Activated naive CD8-positive, alpha-beta T cell treated with anti-CD3 and anti-CD28 coated beads, Interleukin-2, amount 10 ng/mL, durations not matched to agents 7 days and 5 days (primary cell): ENCODE results near the gene SUN1. TPM values are rescaled to one million over a fixed set of nuclear protein-coding genes. Genes with fewer than 3 reads are reported as not detected.
"Not testable (repeated sequence)": the region's sequence is repeated elsewhere in the genome, so short reads cannot be mapped to it uniquely, and the experiment has no call there.

ENCODE experiments used
- ATAC-seq: fragments of 150-1000 bp; cut with Tn5 transposase; one replicate; pipeline ENCODE4 v1.10.0; 2021; ENCODE audit warnings: low read depth, moderate library complexity
- POLR2A ChIA-PET: fragments of 350-600 bp; sonication (Branson Sonifier 250); formaldehyde crosslinking; loops from one replicate; lab custom pipeline; 2021; ENCODE audit warnings: antibody characterized with exemption; lab: Charles Lee
- DNase-seq: peaks from one replicate; pipeline ENCODE4 v3.0.0; 2021
- H3K27ac Mint-ChIP-seq: one replicate; pipeline ENCODE4 v1.8.0; 2022; ENCODE audit warnings: mild to moderate bottlenecking, mixed read lengths
- H3K27me3 Mint-ChIP-seq: one replicate; pipeline ENCODE4 v1.8.0; 2022; ENCODE audit warnings: mild to moderate bottlenecking, moderate library complexity, mixed read lengths
- H3K36me3 Mint-ChIP-seq: one replicate; pipeline ENCODE4 v1.8.0; 2021; ENCODE audit warnings: mild to moderate bottlenecking, mixed read lengths
- H3K4me1 Mint-ChIP-seq: one replicate; pipeline ENCODE4 v1.8.0; 2021; ENCODE audit warnings: mixed read lengths
- H3K4me3 Mint-ChIP-seq: one replicate; pipeline ENCODE4 v1.8.0; 2022; ENCODE audit warnings: mild to moderate bottlenecking, moderate library complexity, mixed read lengths
- H3K9me3 Mint-ChIP-seq: one replicate; pipeline ENCODE4 v1.8.0; 2021; ENCODE audit warnings: mixed read lengths
- total RNA-seq, 2 experiments: library from RNA; stranded (reverse); gene quantifications; one replicate each; pipeline ENCODE4 v1.2.3, GENCODE V29; 2021

The SUN1 gene
- total RNA-seq, 2 experiments from 2014 or later, result 86.3 to 86.7 TPM

DNA sequence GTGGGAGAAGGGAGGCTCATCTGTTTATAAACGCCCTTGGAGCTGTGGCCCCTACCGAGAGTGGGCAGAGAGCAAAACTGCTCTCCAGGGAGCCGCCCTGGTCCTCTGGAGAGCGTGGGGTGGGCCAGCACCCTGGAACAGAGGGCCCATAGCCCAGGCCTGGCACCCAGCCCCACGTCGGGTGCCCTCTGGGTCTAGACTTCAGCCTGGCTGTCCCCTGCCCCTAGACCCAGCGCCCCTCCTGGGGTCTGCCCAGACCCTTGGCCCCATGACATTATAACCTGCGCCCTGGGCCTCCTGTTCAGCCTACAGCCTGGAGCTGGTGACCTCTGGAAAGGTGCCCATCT, 68.7 kb downstream of the SUN1 start:
- DNase-seq (no peak), ATAC-seq (no peak)
- H3K9me3 Mint-ChIP-seq, result no peaks in the 10 kb centered on the region
- no peak overlapping the region for H3K4me3 Mint-ChIP-seq
- H3K4me1 Mint-ChIP-seq, result no peaks in the 10 kb centered on the region
- H3K27ac Mint-ChIP-seq, result no peak overlapping the region
- no peaks in the 10 kb centered on the region for H3K27me3 Mint-ChIP-seq
- POLR2A ChIA-PET, result interaction anchor here (1.2 kb wide), 1 partner anchor 145 kb away, joined by 3 read pairs; no protein-coding TSS in a partner anchor
- H3K36me3 Mint-ChIP-seq, result peaks cover 4% of the 10 kb centered on the region

DNA sequence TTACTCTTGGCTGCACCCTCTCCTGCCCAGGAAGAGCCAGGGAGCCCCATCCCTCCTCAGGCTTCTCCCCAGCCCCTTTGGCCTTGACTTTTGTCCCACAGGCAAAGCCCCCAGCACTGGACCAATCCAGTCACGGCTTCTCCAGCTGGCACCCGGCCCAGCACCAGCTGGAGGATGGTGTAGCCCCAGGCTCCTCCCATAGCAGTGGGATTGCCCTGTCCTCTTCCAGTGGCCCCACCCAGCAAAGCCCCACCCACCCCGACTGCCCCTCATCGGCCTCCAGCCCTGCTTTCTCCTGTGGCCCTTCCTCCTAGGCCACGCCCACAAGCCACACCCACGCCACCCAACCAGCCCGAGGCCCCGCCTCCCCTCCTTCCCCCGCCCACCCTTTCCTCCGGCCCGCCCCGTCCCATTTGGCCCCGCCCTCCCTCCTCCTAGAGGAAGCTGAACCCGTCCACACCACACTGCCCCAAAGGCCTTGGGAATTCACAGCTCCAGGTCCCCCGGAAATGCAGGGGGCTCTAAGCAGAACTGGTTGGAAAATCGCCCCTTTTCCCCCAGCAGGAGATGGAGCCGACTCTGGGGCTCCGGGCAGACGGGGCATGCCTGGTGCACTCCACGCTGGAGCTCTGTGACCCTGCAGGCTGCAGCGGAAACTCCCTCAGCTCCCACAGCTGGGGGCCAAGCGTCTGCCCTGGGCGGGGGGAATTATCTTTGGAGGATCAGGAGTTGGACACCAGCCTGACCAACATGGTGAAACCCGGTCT, 69.3 kb downstream of the SUN1 start:
- POLR2A ChIA-PET, result interaction anchor here (1.0 to 1.2 kb wide), 2 partner anchors 25 to 145 kb away, joined by 3 read pairs; partner anchors contain the start of gene GET4
- ATAC-seq (peak; percentile 38), DNase-seq (peak; percentile 64)
- Mint-ChIP-seq H3K27me3 (no peaks in the 10 kb centered on the region), H3K4me1 (no peaks in the 10 kb centered on the region), H3K9me3 (no peaks in the 10 kb centered on the region), H3K27ac (no peak overlapping the region), H3K4me3 (no peak overlapping the region), H3K36me3 (no peaks in the 10 kb centered on the region)

DNA sequence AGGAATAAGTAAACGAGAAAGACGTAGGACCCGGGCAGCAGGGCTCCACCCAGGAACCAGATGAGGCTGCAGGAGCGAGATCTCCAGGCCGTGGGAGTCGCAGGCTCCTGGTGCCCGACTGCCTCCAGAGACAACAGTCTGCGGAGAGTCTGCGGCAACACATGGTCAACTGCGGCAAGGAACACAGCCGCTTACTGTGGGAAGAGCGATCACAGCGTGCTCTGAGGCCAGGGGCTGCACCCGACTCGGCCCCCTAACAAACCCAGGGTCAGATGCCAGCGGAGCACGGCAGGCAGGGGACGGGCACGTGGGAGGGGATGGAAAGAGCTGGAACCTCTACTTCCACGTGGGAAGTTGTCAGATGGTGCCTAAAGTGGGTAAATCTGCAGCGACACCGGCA, 70.7 kb downstream of the SUN1 start:
- no peak overlapping the region for H3K4me3 Mint-ChIP-seq

DNA sequence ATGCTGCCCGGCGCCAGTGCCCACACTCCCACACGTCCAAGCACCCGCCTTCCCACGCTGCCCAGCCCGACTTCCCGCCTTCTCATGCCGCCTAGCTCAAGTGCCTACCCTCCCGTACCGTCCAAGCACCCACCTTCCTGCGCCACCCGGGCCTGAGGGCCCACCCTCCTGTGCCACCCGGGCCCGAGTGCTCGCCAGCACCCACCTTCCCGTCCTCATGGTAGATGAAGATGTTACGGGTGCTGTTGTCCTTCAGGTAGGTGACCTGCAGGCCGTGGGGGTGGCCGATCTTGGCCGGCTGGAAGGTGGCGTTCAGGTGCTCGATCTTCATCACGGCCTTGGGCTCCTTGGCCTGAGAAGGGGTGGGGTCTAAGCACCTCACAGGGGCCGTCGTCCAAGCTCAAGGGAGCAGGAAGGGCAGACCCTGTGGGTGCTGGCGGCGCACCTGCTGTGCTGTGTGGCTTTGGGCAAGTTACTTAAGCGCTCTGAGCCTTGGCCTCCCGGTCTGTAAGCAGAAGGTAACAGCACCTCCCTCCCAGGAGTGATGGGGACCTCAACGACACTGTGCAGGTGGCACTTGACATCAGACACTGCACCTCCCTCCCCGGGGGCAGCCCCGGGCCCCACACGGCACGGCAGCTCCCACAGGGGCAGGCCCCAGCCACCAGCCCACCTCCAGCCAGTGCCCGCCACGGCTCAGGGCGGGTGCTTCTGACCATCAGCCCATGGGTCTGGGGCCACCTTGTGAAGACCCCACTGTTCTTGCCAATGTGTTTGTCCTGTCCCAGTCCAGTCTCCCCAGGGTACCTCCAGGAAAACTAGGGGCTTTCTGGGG, 71.9 kb downstream of the SUN1 start:
- H3K27ac Mint-ChIP-seq, result no peak overlapping the region
- no peak for DNase-seq
- no peaks in the 10 kb centered on the region for H3K36me3 Mint-ChIP-seq
- no peak overlapping the region for H3K4me3 Mint-ChIP-seq
- H3K27me3 Mint-ChIP-seq, result no peaks in the 10 kb centered on the region
- no peaks in the 10 kb centered on the region for H3K9me3 Mint-ChIP-seq
- POLR2A ChIA-PET, result no interaction called here
- no peaks in the 10 kb centered on the region for H3K4me1 Mint-ChIP-seq
- ATAC-seq, result no peak

More for the DNA sequence above, 70.7 kb downstream of the SUN1 start:
- Mint-ChIP-seq H3K27ac (no peak overlapping the region), H3K4me1 (no peaks in the 10 kb centered on the region), H3K36me3 (no peaks in the 10 kb centered on the region), H3K27me3 (no peaks in the 10 kb centered on the region), H3K9me3 (no peaks in the 10 kb centered on the region)
- POLR2A ChIA-PET, result no interaction called here
- DNase-seq (no peak), ATAC-seq (no peak)

DNA sequence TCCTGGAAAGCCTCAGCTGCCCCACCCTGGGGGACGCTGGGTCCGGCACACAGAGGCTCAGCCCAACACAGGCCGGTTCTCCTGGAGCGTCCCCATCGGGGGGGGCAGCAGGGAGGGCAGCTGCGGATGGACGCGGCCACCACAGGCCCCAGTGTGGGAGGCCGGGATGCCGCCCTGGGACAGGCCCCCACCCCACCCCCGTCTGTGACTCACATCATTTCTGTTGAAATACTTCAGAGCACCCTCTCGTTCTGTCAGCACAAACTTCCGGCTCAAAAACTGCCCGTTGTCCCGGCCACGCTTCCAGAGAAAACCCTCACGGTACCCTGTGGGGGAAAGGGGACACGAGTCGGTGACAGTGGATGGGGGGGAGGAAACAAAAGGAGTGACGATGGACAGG, 72.6 kb downstream of the SUN1 start:
- POLR2A ChIA-PET, result no interaction called here
- H3K27me3 Mint-ChIP-seq, result no peaks in the 10 kb centered on the region
- no peak overlapping the region for H3K27ac Mint-ChIP-seq
- H3K36me3 Mint-ChIP-seq, result no peaks in the 10 kb centered on the region
- DNase-seq (no peak), ATAC-seq (no peak)
- no peak overlapping the region for H3K4me3 Mint-ChIP-seq
- no peaks in the 10 kb centered on the region for H3K4me1 Mint-ChIP-seq
- no peaks in the 10 kb centered on the region for H3K9me3 Mint-ChIP-seq

DNA sequence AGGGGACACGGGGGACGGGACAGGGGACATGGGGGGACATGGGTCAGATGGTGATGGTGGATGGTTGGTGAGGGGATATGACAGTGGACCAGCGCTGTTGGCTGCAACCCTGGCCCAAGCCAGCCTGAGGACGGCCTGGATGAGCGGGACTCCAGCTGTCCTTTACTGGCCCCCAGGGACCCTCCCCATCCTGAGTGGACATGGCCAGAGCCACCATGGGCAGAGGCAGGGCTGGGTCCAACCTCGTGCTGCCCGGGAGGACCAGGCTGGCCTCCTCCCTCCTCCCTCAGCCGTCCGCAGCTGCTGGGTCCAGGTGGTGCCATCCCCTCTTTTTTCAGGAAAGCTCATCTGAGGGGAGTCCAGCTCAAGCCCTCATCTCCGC, 74.5 kb downstream of the SUN1 start:
- Mint-ChIP-seq H3K27ac (no peak overlapping the region), H3K27me3 (no peaks in the 10 kb centered on the region), H3K4me1 (peaks cover 3% of the 10 kb centered on the region), H3K36me3 (no peaks in the 10 kb centered on the region), H3K9me3 (no peaks in the 10 kb centered on the region), H3K4me3 (no peak overlapping the region)
- ATAC-seq, result peak; percentile 25
- POLR2A ChIA-PET, result interaction anchor here (0.8 to 2.1 kb wide), 3 partner anchors 16 to 68 kb away, joined by 3 to 6 read pairs (median 5); no protein-coding TSS in a partner anchor
- DNase-seq, result peak; percentile 56

DNA sequence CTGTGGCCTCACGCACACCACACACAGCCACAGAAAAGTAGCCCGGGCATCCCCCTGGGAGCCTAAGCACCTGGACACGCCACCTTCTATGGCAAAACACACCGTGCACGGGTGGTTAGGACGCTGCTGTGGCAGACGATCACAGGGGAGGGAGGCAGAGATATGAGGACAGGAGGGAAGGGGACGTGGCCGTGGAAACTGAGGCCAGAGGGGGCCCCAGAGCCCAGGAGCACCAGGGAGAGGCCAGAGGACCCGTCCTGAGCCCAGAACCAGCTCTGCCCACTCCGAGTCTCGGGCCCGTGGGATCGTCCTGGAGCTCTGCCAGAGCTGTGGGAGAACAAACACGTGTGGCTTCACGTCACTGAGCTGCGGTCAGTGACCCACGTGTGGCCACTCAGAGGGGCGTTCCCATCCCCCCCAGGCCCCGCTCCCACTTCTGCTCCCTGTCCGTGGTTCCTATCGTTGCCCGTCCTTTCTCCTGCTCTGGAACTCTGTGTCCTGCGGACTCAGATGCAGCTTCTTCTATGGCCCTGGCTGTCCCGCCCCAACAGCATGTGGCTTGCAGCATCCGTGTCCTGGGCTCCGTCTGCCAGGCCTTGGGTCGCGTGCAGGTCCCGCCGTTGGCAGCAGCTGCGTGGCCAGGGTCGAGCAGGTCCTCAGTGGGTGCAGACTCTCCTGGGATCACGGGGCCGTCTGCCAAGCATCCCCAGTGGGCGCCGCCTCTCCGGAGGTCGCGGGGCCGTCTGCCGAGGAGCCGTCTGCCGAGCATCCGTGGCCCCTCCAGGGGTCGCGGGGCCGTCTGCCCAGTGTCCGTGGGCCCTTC, 75.1 kb downstream of the SUN1 start:
- H3K4me3 Mint-ChIP-seq, result no peak overlapping the region
- peak; percentile 62 for DNase-seq
- H3K36me3 Mint-ChIP-seq, result no peaks in the 10 kb centered on the region
- H3K27me3 Mint-ChIP-seq, result no peaks in the 10 kb centered on the region
- POLR2A ChIA-PET, result interaction anchor here (0.6 to 2.1 kb wide), 4 partner anchors 16 to 68 kb away, joined by 3 to 6 read pairs (median 4); no protein-coding TSS in a partner anchor
- H3K4me1 Mint-ChIP-seq, result peaks cover 3% of the 10 kb centered on the region
- ATAC-seq, result peak; percentile 28
- H3K27ac Mint-ChIP-seq, result no peak overlapping the region
- no peaks in the 10 kb centered on the region for H3K9me3 Mint-ChIP-seq

DNA sequence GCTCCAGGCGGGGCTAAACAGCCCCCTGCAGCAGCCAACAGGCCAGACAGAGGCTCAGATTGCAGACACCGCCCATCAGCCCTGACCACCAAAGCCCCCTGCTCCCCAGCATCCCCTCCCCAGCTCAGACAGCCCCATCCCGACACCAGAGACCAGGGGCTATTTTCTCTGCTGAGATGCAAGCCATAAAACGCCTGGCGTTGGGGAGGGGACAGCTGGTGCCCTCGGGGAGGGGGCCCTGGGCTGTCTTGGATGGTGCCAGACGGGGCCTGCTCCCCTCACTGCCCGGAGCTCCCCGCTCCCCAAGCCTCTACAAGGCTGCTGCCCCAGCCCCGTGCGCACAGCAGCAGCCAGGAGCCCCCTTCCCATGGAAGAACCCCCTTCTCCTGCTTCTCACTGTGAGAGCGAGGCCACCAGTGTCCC, 75.9 kb downstream of the SUN1 start:
- no peaks in the 10 kb centered on the region for H3K27me3 Mint-ChIP-seq
- no peaks in the 10 kb centered on the region for H3K36me3 Mint-ChIP-seq
- peaks cover 3% of the 10 kb centered on the region for H3K4me1 Mint-ChIP-seq
- no peak overlapping the region for H3K27ac Mint-ChIP-seq
- POLR2A ChIA-PET, result interaction anchor here (0.6 to 2.1 kb wide), 3 partner anchors 15 to 67 kb away, joined by 3 to 6 read pairs (median 5); no protein-coding TSS in a partner anchor
- no peak overlapping the region for H3K4me3 Mint-ChIP-seq
- no peaks in the 10 kb centered on the region for H3K9me3 Mint-ChIP-seq
- DNase-seq (no peak), ATAC-seq (peak; percentile 8)

DNA sequence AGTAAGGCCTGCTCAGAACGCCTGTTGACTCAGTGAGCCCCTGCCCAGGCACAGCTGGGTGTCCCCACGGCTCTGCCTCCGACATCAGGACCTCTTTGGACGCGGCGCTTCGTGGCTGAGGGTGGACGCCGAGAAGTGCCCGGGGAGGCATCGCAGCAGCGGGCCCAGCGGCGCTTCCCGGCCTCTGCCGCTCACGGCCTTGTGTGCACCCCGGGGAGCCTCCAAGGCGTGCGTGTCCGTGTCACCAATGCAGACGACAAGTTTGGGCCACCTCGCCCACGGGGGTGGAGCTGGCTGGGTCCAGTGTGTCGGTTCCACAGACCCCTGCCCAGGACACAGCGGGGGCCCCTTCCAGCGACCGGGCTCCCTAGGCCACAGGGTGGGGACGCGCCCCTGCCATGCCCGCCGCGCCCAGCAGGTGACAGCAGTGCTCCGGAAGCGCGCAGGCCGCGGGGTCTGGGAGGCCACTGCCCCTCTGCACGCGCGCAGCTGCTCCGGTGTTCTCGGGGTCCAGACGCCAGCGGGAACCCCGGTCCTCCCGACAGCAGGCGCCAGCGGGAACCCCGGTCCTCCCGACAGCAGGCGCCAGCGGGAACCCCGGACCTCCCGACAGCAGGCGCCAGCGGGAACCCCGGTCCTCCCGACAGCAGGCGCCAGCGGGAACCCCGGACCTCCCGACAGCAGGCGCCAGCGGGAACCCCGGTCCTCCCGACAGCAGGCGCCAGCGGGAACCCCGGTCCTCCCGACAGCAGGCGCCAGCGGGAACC, 76.5 kb downstream of the SUN1 start:
- not testable (repeated sequence) for H3K36me3 Mint-ChIP-seq, H3K4me1 Mint-ChIP-seq, H3K27me3 Mint-ChIP-seq, H3K4me3 Mint-ChIP-seq, H3K27ac Mint-ChIP-seq, H3K9me3 Mint-ChIP-seq
- DNase-seq (peak; percentile 79), ATAC-seq (peak; percentile 69)
- POLR2A ChIA-PET, result interaction anchor here (0.6 to 2.1 kb wide), 3 partner anchors 14 to 419 kb away, joined by 4 to 7 read pairs (median 5); no protein-coding TSS in a partner anchor

DNA sequence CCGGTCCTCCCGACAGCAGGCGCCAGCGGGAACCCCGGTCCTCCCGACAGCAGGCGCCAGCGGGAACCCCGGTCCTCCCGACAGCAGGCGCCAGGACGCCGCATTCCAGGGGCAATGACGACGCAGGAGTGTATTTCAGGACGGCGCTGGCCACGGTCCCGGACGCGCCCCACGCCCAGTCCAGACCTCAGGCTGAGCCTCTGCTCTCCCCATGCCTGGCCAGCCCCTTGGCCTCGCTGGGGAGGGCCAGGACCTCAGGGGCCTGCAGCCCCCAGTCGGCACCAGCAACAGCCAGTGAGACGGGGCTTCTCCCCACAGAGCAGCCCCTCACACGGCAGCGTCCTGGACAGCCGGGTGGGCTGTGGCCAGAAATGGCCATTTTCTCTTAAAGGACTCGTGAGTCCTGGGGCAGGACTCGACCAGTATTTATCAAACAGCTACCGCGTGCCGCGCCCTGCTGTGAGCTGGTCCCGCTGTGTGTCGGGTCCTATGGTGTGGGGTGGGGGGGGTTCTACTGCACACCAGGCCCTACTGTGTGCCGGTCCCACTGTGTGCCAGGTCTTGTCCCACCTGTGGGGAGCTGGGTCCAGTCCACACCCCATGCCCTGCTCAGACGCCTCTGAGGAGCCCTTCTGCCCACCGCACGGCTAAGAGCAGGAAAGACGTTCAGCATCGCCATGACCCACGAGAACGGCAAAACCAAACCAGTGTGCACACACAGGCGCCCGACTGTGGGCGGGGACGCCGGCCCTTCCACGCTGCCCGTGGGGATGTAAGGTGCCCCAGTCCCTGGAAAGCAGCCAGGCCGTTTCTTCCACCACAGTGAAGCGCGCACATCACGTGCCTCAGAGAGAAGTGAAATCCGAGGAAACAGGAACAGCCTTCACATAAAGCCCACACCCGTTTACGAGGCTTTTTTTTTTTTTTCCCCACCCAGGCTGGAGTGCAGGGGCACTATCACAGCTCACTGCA, 77.4 kb downstream of the SUN1 start:
- ATAC-seq (no peak), DNase-seq (no peak)
- POLR2A ChIA-PET, result interaction anchor here (0.5 to 1.9 kb wide), 4 partner anchors 13 to 418 kb away, joined by 3 to 7 read pairs (median 4); partner anchors contain the start of gene COX19
- H3K36me3 Mint-ChIP-seq, result no peaks in the 10 kb centered on the region
- H3K27me3 Mint-ChIP-seq, result no peaks in the 10 kb centered on the region
- H3K4me1 Mint-ChIP-seq, result peaks cover 3% of the 10 kb centered on the region
- no peak overlapping the region for H3K27ac Mint-ChIP-seq
- H3K4me3 Mint-ChIP-seq, result no peak overlapping the region
- no peaks in the 10 kb centered on the region for H3K9me3 Mint-ChIP-seq

DNA sequence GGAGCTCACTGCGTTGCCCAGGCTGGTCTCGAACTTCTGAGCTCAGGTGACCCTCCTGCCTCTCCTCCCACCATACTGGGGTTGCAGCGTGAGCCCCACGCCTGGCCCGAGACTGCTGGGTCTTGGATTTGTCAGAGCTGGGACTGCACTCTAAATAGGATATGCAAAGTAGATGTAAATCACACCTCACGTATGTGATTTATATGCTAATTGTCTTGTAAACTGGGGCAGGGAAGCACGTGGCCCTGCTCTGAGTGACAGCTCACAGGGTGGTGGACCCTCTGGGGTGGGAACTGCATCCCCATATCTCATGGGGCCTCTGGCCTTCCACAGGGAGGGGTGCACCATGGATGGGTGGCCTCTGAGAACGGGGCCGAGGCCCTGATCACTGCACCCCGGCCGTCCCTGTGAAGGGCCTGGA, 78.2 kb downstream of the SUN1 start:
- Mint-ChIP-seq H3K27ac (no peak overlapping the region), H3K9me3 (no peaks in the 10 kb centered on the region), H3K36me3 (no peaks in the 10 kb centered on the region), H3K4me3 (no peak overlapping the region), H3K4me1 (peaks cover 3% of the 10 kb centered on the region), H3K27me3 (no peaks in the 10 kb centered on the region)
- ATAC-seq (no peak), DNase-seq (no peak)
- POLR2A ChIA-PET, result interaction anchor here (0.5 to 1.9 kb wide), 3 partner anchors 12 to 65 kb away, joined by 3 to 7 read pairs (median 5); partner anchors contain the start of gene COX19
